ENCODE measurements around the gene TMEM63C.

Gene TMEM63C

GRCh38 chr14:77248666-77249065 is 67.1 kb downstream of the TMEM63C start:
- no peak for DNase-seq (ENCODE audit: low read depth, low spot score)
- POLR2A ChIA-PET, result no interaction called here
- no peak overlapping the region for H3K4me3 ChIP-seq (ENCODE audit: low read depth, low read length)
- no peak for TF ChIP-seq CTCF (IDR thresholded peaks at IDR 0.05; ENCODE audit: insufficient read depth, low read length, missing control alignments)
- CTCF ChIA-PET, result no interaction called here

GRCh38 chr14:77249286-77249685 is 67.7 kb downstream of the TMEM63C start:
- TF ChIP-seq CTCF (IDR thresholded peaks at IDR 0.05; ENCODE audit: insufficient read depth, low read length, missing control alignments), result no peak
- ChIA-PET POLR2A (no interaction called here), CTCF (no interaction called here)
- H3K4me3 ChIP-seq (ENCODE audit: low read depth, low read length), result no peak overlapping the region
- no peak for DNase-seq (ENCODE audit: low read depth, low spot score)

- ChIA-PET CTCF (no interaction called here), POLR2A (no interaction called here)
- TF ChIP-seq CTCF (IDR thresholded peaks at IDR 0.05; ENCODE audit: insufficient read depth, low read length, missing control alignments), result no peak
- H3K4me3 ChIP-seq (ENCODE audit: low read depth, low read length), result no peak overlapping the region
- no peak for DNase-seq (ENCODE audit: low read depth, low spot score)
Observed at GRCh38 chr14:77250927-77251326, 69.3 kb downstream of the TMEM63C start.

- no peak overlapping the region for H3K4me3 ChIP-seq (ENCODE audit: low read depth, low read length)
- TF ChIP-seq CTCF (IDR thresholded peaks at IDR 0.05; ENCODE audit: insufficient read depth, low read length, missing control alignments), result no peak
- DNase-seq (ENCODE audit: low read depth, low spot score), result no peak
- ChIA-PET CTCF (no interaction called here), POLR2A (no interaction called here)
Observed at GRCh38 chr14:77251870-77252269, 70.3 kb downstream of the TMEM63C start.

- ChIA-PET CTCF (no interaction called here), POLR2A (no interaction called here)
- no peak overlapping the region for H3K4me3 ChIP-seq (ENCODE audit: low read depth, low read length)
- TF ChIP-seq CTCF (IDR thresholded peaks at IDR 0.05; ENCODE audit: insufficient read depth, low read length, missing control alignments), result no peak
- no peak for DNase-seq (ENCODE audit: low read depth, low spot score)
Observed at GRCh38 chr14:77253333-77254190, 72.0 kb downstream of the TMEM63C start.

- CTCF ChIA-PET, result no interaction called here
- no peak overlapping the region for H3K4me3 ChIP-seq (ENCODE audit: low read depth, low read length)
- DNase-seq (ENCODE audit: low read depth, low spot score), result no peak
- POLR2A ChIA-PET, result no interaction called here
- TF ChIP-seq CTCF (IDR thresholded peaks at IDR 0.05; ENCODE audit: insufficient read depth, low read length, missing control alignments), result no peak
Observed at GRCh38 chr14:77256694-77257093, 75.1 kb downstream of the TMEM63C start.

All from AG04449 (cell line).